A673 (cell line): Measurements from ENCODE around the gene HPCAL4. TPM values are rescaled to one million over a fixed set of nuclear protein-coding genes. Genes with fewer than 3 reads are reported as not detected.

Source experiments
- BruUV-seq: library from RNA; stranded (reverse); fragments of 400-500 nt; replicated peaks from 2 replicates; lab custom pipeline; 2021; lab: Mats Ljungman, UMichigan
- CTCF ChIA-PET: fragments of 300-600 bp; sonication (Branson Sonifier 250); formaldehyde crosslinking; loops from one replicate; lab custom pipeline; 2022; ENCODE audit warnings: antibody characterized with exemption; lab: Charles Lee
- POLR2A ChIA-PET: fragments of 300-600 bp; sonication (Branson Sonifier 250); formaldehyde crosslinking; loops from one replicate; lab custom pipeline; 2022; ENCODE audit warnings: antibody characterized with exemption; ENCODE audit not compliant: low non-redundant PET; lab: Charles Lee
- DNase-seq: peaks from one replicate; pipeline ENCODE4 v3.0.0-alpha.2; 2015; ENCODE audit warnings: low spot score
- H3K27ac ChIP-seq: fragments of 200-600 bp; sonication (generic); 2 replicates; pipeline ENCODE4 v1.5.1; 2016; ENCODE audit warnings: mixed run types, low read depth, mild to moderate bottlenecking, mixed read lengths, antibody characterized with exemption, low read length; ENCODE audit not compliant: poor library complexity, severe bottlenecking
- H3K27me3 ChIP-seq: fragments of 200-600 bp; sonication (generic); replicated peaks from 2 replicates; pipeline ENCODE4 v1.6.1; 2017; ENCODE audit warnings: mixed run types, low read depth, mild to moderate bottlenecking, mixed read lengths, antibody characterized with exemption, low read length; ENCODE audit not compliant: insufficient read depth, poor library complexity
- H3K36me3 ChIP-seq: fragments of 200-600 bp; sonication (generic); 2 replicates; pipeline ENCODE4 v1.6.1; 2016; ENCODE audit warnings: mixed run types, mild to moderate bottlenecking, mixed read lengths, antibody characterized with exemption, low read length; ENCODE audit not compliant: insufficient read depth, poor library complexity, severe bottlenecking
- H3K4me1 ChIP-seq: fragments of 200-600 bp; sonication (generic); 2 replicates; pipeline ENCODE4 v1.6.1; 2017; ENCODE audit warnings: mixed run types, mild to moderate bottlenecking, mixed read lengths, antibody characterized with exemption, low read length; ENCODE audit not compliant: insufficient read depth, poor library complexity, severe bottlenecking
- H3K4me3 ChIP-seq: fragments of 200-600 bp; sonication (generic); 2 replicates; pipeline ENCODE4 v1.5.1; 2016; ENCODE audit warnings: low read depth, mixed run types, mild to moderate bottlenecking, mixed read lengths, low read length; ENCODE audit not compliant: poor library complexity, severe bottlenecking
- H3K9me3 ChIP-seq: fragments of 200-600 bp; sonication (generic); 2 replicates; pipeline ENCODE4 v1.6.1; 2016; ENCODE audit warnings: mixed run types, low read depth, mild to moderate bottlenecking, mixed read lengths, antibody characterized with exemption, low read length; ENCODE audit not compliant: poor library complexity, severe bottlenecking
- EZH2 ChIP-seq: fragments of 200-600 bp; sonication (generic); IDR thresholded peaks from 2 replicates; pipeline ENCODE4 v1.6.1; 2017; ENCODE audit warnings: borderline replicate concordance, low read depth, mild to moderate bottlenecking, mixed read lengths, antibody characterized with exemption, low read length; ENCODE audit not compliant: poor library complexity, severe bottlenecking
- intact Hi-C: fragments of 100-400 bp; cut with micrococcal nuclease; formaldehyde crosslinking; loops from one replicate; pipeline ENCODE4 v1.10.0; 2022; ENCODE audit not compliant: unreplicated experiment
- total RNA-seq: library from RNA; stranded (reverse); gene quantifications from 2 replicates; pipeline ENCODE4 v1.2.3, GENCODE V29; 2021
- TF ChIP-seq, protein P1 (sequence below): fragments of 300-800, 200-600 bp; sonication (generic); conservative IDR thresholded peaks from 2 replicates; pipeline ENCODE4 v1.5.1; 2017; ENCODE audit warnings: low read depth, mild to moderate bottlenecking, antibody characterized with exemption, low read length, moderate library complexity, mixed read lengths

The HPCAL4 gene
- total RNA-seq, 1 experiment from 2014 or later: not detected

DNA sequence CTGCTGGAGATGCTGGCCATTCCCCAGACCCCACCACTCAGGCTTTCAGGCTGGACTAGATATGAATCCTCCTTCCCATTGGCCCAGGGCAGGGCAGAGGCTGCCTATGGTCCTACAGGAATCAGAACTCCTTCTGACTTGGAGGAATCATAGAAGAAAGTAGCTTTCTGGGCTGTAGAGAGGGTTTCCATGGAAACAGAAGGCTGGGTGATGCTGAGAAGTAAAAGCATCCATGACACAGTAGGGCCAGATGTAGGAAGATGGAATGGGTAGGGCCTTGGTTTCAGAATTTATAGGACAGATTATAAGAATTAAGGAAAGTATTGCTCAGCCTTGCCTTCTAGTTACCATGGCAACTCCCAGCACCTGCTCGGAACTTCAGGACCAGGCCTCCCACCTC lies 28.4 kb downstream of the HPCAL4 start:
- no peak for DNase-seq
- POLR2A ChIA-PET: no interaction called here
- CTCF ChIA-PET: no interaction called here
- no peak overlapping the region for H3K4me3 ChIP-seq
- intact Hi-C loops: no loop called here
- no peaks in the 10 kb centered on the region for H3K9me3 ChIP-seq
- no peaks in the 10 kb centered on the region for H3K4me1 ChIP-seq
- H3K27ac ChIP-seq: no peak overlapping the region
- H3K27me3 ChIP-seq: no peaks in the 10 kb centered on the region
- TF ChIP-seq, protein P1, sequence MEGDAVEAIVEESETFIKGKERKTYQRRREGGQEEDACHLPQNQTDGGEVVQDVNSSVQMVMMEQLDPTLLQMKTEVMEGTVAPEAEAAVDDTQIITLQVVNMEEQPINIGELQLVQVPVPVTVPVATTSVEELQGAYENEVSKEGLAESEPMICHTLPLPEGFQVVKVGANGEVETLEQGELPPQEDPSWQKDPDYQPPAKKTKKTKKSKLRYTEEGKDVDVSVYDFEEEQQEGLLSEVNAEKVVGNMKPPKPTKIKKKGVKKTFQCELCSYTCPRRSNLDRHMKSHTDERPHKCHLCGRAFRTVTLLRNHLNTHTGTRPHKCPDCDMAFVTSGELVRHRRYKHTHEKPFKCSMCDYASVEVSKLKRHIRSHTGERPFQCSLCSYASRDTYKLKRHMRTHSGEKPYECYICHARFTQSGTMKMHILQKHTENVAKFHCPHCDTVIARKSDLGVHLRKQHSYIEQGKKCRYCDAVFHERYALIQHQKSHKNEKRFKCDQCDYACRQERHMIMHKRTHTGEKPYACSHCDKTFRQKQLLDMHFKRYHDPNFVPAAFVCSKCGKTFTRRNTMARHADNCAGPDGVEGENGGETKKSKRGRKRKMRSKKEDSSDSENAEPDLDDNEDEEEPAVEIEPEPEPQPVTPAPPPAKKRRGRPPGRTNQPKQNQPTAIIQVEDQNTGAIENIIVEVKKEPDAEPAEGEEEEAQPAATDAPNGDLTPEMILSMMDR: no peak
- no peak for TF ChIP-seq EZH2
- H3K36me3 ChIP-seq: no peaks in the 10 kb centered on the region
- no TSS peak for BruUV-seq

DNA sequence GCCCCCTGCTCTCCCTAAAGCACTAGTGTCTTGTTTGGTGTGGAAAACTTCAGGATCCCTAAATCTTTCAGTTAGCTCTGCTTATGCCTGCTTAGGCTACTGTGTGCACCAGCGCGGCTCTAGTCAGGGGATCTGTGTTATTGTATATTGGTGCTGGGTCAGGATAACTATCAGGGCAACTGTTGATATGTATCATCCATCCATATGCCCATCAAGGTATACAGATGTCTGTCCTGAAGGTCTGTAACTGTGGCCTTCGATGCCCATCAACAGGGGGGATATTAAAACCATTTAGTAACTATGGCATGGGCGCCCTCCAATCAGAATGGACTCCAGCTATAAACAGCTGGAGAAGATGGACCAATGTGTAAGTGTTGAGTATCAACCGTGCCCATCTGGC lies 31.7 kb downstream of the HPCAL4 start:
- no TSS peak for BruUV-seq
- DNase-seq: no peak
- Histone ChIP-seq H3K36me3 (no peaks in the 10 kb centered on the region), H3K4me3 (no peak overlapping the region), H3K4me1 (no peaks in the 10 kb centered on the region), H3K9me3 (no peaks in the 10 kb centered on the region), H3K27me3 (no peaks in the 10 kb centered on the region), H3K27ac (no peak overlapping the region)
- no peak for TF ChIP-seq EZH2
- TF ChIP-seq, protein P1: no peak
- ChIA-PET POLR2A (no interaction called here), CTCF (no interaction called here)
- intact Hi-C loops: loop anchor here (2.0 kb wide), 1 partner anchor 33 kb away; no protein-coding TSS in a partner anchor

DNA sequence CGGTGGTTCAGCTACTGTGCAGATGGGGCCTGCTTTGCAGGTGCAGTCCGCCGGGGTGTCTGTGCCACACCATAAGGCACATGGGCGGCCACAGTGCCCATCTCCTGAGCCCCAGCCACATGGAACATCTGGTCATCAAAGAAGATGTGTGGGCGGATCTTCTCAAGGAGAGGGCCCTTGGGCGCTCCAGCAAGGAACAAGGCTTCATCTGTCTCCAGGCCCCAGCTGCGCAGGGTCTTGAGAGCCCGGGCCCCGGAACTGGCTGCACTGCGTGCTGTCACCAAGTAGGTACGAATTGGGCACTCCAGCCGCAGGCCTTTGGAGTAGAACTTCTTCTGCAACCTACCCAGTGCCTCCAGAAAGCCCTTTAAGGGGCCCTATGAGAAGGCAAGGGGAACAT lies 32.1 kb downstream of the HPCAL4 start:
- H3K27me3 ChIP-seq: no peaks in the 10 kb centered on the region
- TF ChIP-seq, protein P1: no peak
- TF ChIP-seq EZH2: no peak

More for the DNA sequence above, 32.1 kb downstream of the HPCAL4 start:
- Histone ChIP-seq H3K36me3 (no peaks in the 10 kb centered on the region), H3K27ac (no peak overlapping the region), H3K9me3 (no peaks in the 10 kb centered on the region), H3K4me3 (no peak overlapping the region), H3K4me1 (no peaks in the 10 kb centered on the region)
- ChIA-PET CTCF (interaction anchor here (0.7 to 1.9 kb wide), 4 partner anchors 42 to 55 kb away, joined by 3 to 41 read pairs (median 4); no protein-coding TSS in a partner anchor), POLR2A (no interaction called here)
- DNase-seq: no peak
- intact Hi-C loops: loop anchor here (2.0 kb wide), 1 partner anchor 34 kb away; no protein-coding TSS in a partner anchor
- no TSS peak for BruUV-seq
